ENCODE data around the gene UPF1. TPM values are rescaled to one million over a fixed set of nuclear protein-coding genes. Genes with fewer than 3 reads are reported as not detected.
"Not testable (repeated sequence)": the region's sequence is repeated elsewhere in the genome, so short reads cannot be mapped to it uniquely, and the experiment has no call there.

The UPF1 gene
- total RNA-seq, 1 donor from 2014 or later = 57.8 TPM

GRCh38 chr19:18798384-18799352 is 33.1 kb upstream of the UPF1 start:
- intact Hi-C loops (cut with DNase I) = no loop called here
- DNase-seq (ENCODE audit: low spot score) = no peak
- no peak for ATAC-seq

- DNase-seq (ENCODE audit: low spot score) (no peak), ATAC-seq (no peak)
- intact Hi-C loops (cut with DNase I) = no loop called here
These were observed 32.3 kb upstream of the UPF1 start for GRCh38 chr19:18799389-18799970.

- intact Hi-C loops (cut with DNase I) = no loop called here
- ATAC-seq (no peak), DNase-seq (ENCODE audit: low spot score) (no peak)
These were observed 31.7 kb upstream of the UPF1 start for GRCh38 chr19:18800079-18800478.

- ATAC-seq (no peak), DNase-seq (ENCODE audit: low spot score) (no peak)
- intact Hi-C loops (cut with DNase I) = no loop called here
These were observed 31.1 kb upstream of the UPF1 start for GRCh38 chr19:18800636-18801035.

- no peak for ATAC-seq
- no peak for DNase-seq (ENCODE audit: low spot score)
- intact Hi-C loops (cut with DNase I) = no loop called here
These were observed 29.4 kb upstream of the UPF1 start for GRCh38 chr19:18802354-18802753.

GRCh38 chr19:18803550-18804138 is 28.1 kb upstream of the UPF1 start:
- intact Hi-C loops (cut with DNase I) = no loop called here
- ATAC-seq (no peak), DNase-seq (ENCODE audit: low spot score) (no peak)

GRCh38 chr19:18804139-18804601 is 27.6 kb upstream of the UPF1 start:
- ATAC-seq (no peak), DNase-seq (ENCODE audit: low spot score) (no peak)
- intact Hi-C loops (cut with DNase I) = no loop called here

GRCh38 chr19:18804643-18805042 is 27.1 kb upstream of the UPF1 start:
- intact Hi-C loops (cut with DNase I) = no loop called here

GRCh38 chr19:18807861-18808331 is 23.9 kb upstream of the UPF1 start:
- intact Hi-C loops (cut with DNase I) = no loop called here
- ATAC-seq = peak; percentile 79
- DNase-seq (ENCODE audit: low spot score) = no peak

More at GRCh38 chr19:18804643-18805042, 27.1 kb upstream of the UPF1 start:
- DNase-seq (ENCODE audit: low spot score) (no peak), ATAC-seq (no peak)

- DNase-seq (ENCODE audit: low spot score) = no peak
- intact Hi-C loops (cut with DNase I) = no loop called here
- peak; percentile 88 for ATAC-seq
These were observed 22.4 kb upstream of the UPF1 start for GRCh38 chr19:18809149-18809868.

- intact Hi-C loops (cut with DNase I); DNase-seq (ENCODE audit: low spot score); ATAC-seq: not testable (repeated sequence)
These were observed 20.1 kb upstream of the UPF1 start for GRCh38 chr19:18811638-18812037.

- ATAC-seq = peak; percentile 65
- DNase-seq (ENCODE audit: low spot score) = no peak
- intact Hi-C loops (cut with DNase I) = no loop called here
These were observed 17.7 kb upstream of the UPF1 start for GRCh38 chr19:18814063-18814462.

GRCh38 chr19:18815673-18816072 is 16.1 kb upstream of the UPF1 start:
- ATAC-seq = no peak
- intact Hi-C loops (cut with DNase I) = no loop called here
- DNase-seq (ENCODE audit: low spot score) = no peak

GRCh38 chr19:18816645-18817044 is 15.1 kb upstream of the UPF1 start:
- ATAC-seq; intact Hi-C loops (cut with DNase I); DNase-seq (ENCODE audit: low spot score): not testable (repeated sequence)

- intact Hi-C loops (cut with DNase I) = no loop called here
- DNase-seq (ENCODE audit: low spot score) (no peak), ATAC-seq (no peak)
These were observed 14.2 kb upstream of the UPF1 start for GRCh38 chr19:18817574-18817973.

GRCh38 chr19:18828786-18829185 is 3.0 kb upstream of the UPF1 start:
- DNase-seq (ENCODE audit: low spot score) = no peak
- no peak for ATAC-seq
- intact Hi-C loops (cut with DNase I) = no loop called here

GRCh38 chr19:18830488-18830887 is 1.3 kb upstream of the UPF1 start:
- DNase-seq (ENCODE audit: low spot score) (no peak), ATAC-seq (no peak)
- intact Hi-C loops (cut with DNase I) = no loop called here

GRCh38 chr19:18832306-18833140 is 764 bp downstream of the UPF1 start:
- DNase-seq (ENCODE audit: low spot score) (no peak), ATAC-seq (peak; percentile 6)
- intact Hi-C loops (cut with DNase I) = no loop called here

Data from sciatic nerve (tissue), 2 donors.